Activated naive CD4-positive, alpha-beta T cell (primary cell): Measurements from ENCODE around the gene MAN2A1.

Source experiments
- DNase-seq, 4 experiments: peaks; one replicate each; lab custom pipeline; 2025; lab: John Stamatoyannopoulos, UW

MAN2A1 gene

GRCh38 chr5:109682383-109682782, 7.3 kb upstream of the MAN2A1 start:
- DNase-seq = no peak

- no peak for DNase-seq
Measured at GRCh38 chr5:109685916-109686315, 3.8 kb upstream of the MAN2A1 start.

GRCh38 chr5:109688630-109688969, 1.1 kb upstream of the MAN2A1 start:
- DNase-seq = no peak

- DNase-seq = peak; percentile 49 to 73 (median 54)
Measured at GRCh38 chr5:109688970-109689739, 572 bp upstream of the MAN2A1 start.

GRCh38 chr5:109690242-109690974, 681 bp downstream of the MAN2A1 start:
- peak; percentile 23 to 39 (median 30) for DNase-seq

GRCh38 chr5:109690975-109691574, 1.3 kb downstream of the MAN2A1 start:
- DNase-seq = peak in 2 of 4 experiments; percentile 8 to 39

GRCh38 chr5:109691996-109692395, 2.3 kb downstream of the MAN2A1 start:
- no peak for DNase-seq

- no peak for DNase-seq
Measured at GRCh38 chr5:109692852-109693251, 3.1 kb downstream of the MAN2A1 start.

GRCh38 chr5:109693535-109694400, 4.0 kb downstream of the MAN2A1 start:
- no peak for DNase-seq

- DNase-seq = no peak
Measured at GRCh38 chr5:109694451-109694891, 4.7 kb downstream of the MAN2A1 start.

- DNase-seq = no peak
Measured at GRCh38 chr5:109695005-109695926, 5.5 kb downstream of the MAN2A1 start.

GRCh38 chr5:109697339-109697738, 7.6 kb downstream of the MAN2A1 start:
- no peak for DNase-seq

GRCh38 chr5:109700516-109701153, 10.9 kb downstream of the MAN2A1 start:
- DNase-seq = no peak

GRCh38 chr5:109701252-109701651, 11.5 kb downstream of the MAN2A1 start:
- no peak for DNase-seq

- DNase-seq = no peak
Measured at GRCh38 chr5:109701792-109702191, 12.1 kb downstream of the MAN2A1 start.

- DNase-seq = no peak
Measured at GRCh38 chr5:109703166-109703565, 13.4 kb downstream of the MAN2A1 start.

- no peak for DNase-seq
Measured at GRCh38 chr5:109703829-109704228, 14.1 kb downstream of the MAN2A1 start.

- DNase-seq = no peak
Measured at GRCh38 chr5:109704282-109704952, 14.7 kb downstream of the MAN2A1 start.

- no peak for DNase-seq
Measured at GRCh38 chr5:109705596-109705995, 15.9 kb downstream of the MAN2A1 start.

GRCh38 chr5:109706095-109706494, 16.4 kb downstream of the MAN2A1 start:
- DNase-seq = no peak
